ENCODE data around the gene KERA.
"Not testable (repeated sequence)": the region's sequence is repeated elsewhere in the genome, so short reads cannot be mapped to it uniquely, and the experiment has no call there.

Gene KERA

DNA sequence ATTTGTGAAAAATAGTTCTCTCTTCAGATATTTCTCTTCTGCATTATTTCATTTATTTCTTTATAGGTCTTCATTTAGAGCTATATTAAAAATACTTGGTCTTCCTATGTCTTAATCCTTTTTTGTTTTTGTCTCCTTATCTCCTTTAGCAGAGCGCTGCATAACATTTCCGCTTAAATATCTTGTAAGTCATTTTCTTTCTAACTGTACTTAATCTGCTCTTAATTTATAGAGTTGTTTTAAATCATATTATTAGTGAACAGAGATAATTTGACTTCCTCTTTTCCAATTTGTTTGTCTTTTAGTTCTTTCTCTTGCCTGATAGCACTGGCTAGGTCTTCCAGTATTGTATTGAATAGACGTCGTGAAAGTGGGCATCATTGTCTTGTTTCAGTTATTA, 35.5 kb upstream of the KERA start:
- Histone ChIP-seq H3K9ac (no peak overlapping the region), H3K36me3 (ENCODE audit: insufficient read depth) (no peaks in the 10 kb centered on the region), H4K20me1 (ENCODE audit: insufficient read depth) (no peaks in the 10 kb centered on the region), H3K27me3 (ENCODE audit: insufficient read depth, low read depth) (no peaks in the 10 kb centered on the region), H3K79me2 (ENCODE audit: insufficient read depth, low read depth) (no peaks in the 10 kb centered on the region), H3K4me2 (no peak overlapping the region), H2AFZ (ENCODE audit: low read depth) (no peak overlapping the region), H3K27ac (no peak overlapping the region), H3K4me1 (ENCODE audit: low read depth, poor library complexity, severe bottlenecking) (peaks cover 12% of the 10 kb centered on the region), H3K4me3 (IDR thresholded peaks at IDR 0.05; ENCODE audit: insufficient read depth, low read depth, low read length) (no peak overlapping the region)
- TF ChIP-seq, protein P1, sequence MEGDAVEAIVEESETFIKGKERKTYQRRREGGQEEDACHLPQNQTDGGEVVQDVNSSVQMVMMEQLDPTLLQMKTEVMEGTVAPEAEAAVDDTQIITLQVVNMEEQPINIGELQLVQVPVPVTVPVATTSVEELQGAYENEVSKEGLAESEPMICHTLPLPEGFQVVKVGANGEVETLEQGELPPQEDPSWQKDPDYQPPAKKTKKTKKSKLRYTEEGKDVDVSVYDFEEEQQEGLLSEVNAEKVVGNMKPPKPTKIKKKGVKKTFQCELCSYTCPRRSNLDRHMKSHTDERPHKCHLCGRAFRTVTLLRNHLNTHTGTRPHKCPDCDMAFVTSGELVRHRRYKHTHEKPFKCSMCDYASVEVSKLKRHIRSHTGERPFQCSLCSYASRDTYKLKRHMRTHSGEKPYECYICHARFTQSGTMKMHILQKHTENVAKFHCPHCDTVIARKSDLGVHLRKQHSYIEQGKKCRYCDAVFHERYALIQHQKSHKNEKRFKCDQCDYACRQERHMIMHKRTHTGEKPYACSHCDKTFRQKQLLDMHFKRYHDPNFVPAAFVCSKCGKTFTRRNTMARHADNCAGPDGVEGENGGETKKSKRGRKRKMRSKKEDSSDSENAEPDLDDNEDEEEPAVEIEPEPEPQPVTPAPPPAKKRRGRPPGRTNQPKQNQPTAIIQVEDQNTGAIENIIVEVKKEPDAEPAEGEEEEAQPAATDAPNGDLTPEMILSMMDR (conservative IDR thresholded peaks at IDR 0.05; ENCODE audit: low read depth, low read length): no peak

- H3K9ac ChIP-seq: no peak overlapping the region
- no peaks in the 10 kb centered on the region for H3K36me3 ChIP-seq (ENCODE audit: insufficient read depth)
Measured at GRCh38 chr12:91091916-91092715, 34.3 kb upstream of the KERA start.

DNA sequence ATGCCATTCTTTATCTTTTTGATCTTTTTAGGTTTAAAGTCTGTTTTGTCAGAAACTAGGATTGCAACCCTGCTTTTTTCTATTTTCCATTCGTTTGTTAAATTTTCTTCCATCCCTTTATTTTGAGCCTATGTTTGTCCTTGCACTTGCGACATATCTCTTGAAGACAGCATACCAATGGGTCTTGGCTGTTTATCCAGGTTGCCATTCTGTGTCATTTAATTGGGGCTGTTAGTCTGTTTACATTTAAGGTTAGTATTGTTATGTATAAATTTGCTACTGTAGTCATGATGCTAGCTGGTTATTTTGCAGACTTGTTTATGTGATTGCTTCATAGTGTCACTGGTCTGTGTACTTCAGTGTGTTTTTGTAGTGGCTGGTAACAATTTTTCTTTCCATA, 32.1 kb upstream of the KERA start:
- H3K36me3 ChIP-seq (ENCODE audit: insufficient read depth); H3K27me3 ChIP-seq (ENCODE audit: insufficient read depth, low read depth); H3K27ac ChIP-seq; H3K4me2 ChIP-seq; H3K79me2 ChIP-seq (ENCODE audit: insufficient read depth, low read depth); H3K9ac ChIP-seq; H2AFZ ChIP-seq (ENCODE audit: low read depth); H3K4me3 ChIP-seq (IDR thresholded peaks at IDR 0.05; ENCODE audit: insufficient read depth, low read depth, low read length); H4K20me1 ChIP-seq (ENCODE audit: insufficient read depth): not testable (repeated sequence)
- H3K4me1 ChIP-seq (ENCODE audit: low read depth, poor library complexity, severe bottlenecking): peaks cover 12% of the 10 kb centered on the region

More at GRCh38 chr12:91091916-91092715, 34.3 kb upstream of the KERA start:
- no peak overlapping the region for H3K4me3 ChIP-seq (IDR thresholded peaks at IDR 0.05; ENCODE audit: insufficient read depth, low read depth, low read length)
- H2AFZ ChIP-seq (ENCODE audit: low read depth): no peak overlapping the region
- peaks cover 12% of the 10 kb centered on the region for H3K4me1 ChIP-seq (ENCODE audit: low read depth, poor library complexity, severe bottlenecking)
- no peaks in the 10 kb centered on the region for H4K20me1 ChIP-seq (ENCODE audit: insufficient read depth)
- TF ChIP-seq, protein P1 (conservative IDR thresholded peaks at IDR 0.05; ENCODE audit: low read depth, low read length): no peak
- H3K27me3 ChIP-seq (ENCODE audit: insufficient read depth, low read depth): no peaks in the 10 kb centered on the region
- no peaks in the 10 kb centered on the region for H3K79me2 ChIP-seq (ENCODE audit: insufficient read depth, low read depth)
- no peak overlapping the region for H3K27ac ChIP-seq
- H3K4me2 ChIP-seq: no peak overlapping the region

- Histone ChIP-seq H2AFZ (ENCODE audit: low read depth) (no peak overlapping the region), H3K4me3 (IDR thresholded peaks at IDR 0.05; ENCODE audit: insufficient read depth, low read depth, low read length) (no peak overlapping the region), H3K9ac (no peak overlapping the region), H3K27me3 (ENCODE audit: insufficient read depth, low read depth) (no peaks in the 10 kb centered on the region), H3K79me2 (ENCODE audit: insufficient read depth, low read depth) (no peaks in the 10 kb centered on the region), H3K36me3 (ENCODE audit: insufficient read depth) (no peaks in the 10 kb centered on the region), H3K27ac (no peak overlapping the region), H3K4me1 (ENCODE audit: low read depth, poor library complexity, severe bottlenecking) (no peaks in the 10 kb centered on the region), H3K4me2 (no peak overlapping the region), H4K20me1 (ENCODE audit: insufficient read depth) (no peaks in the 10 kb centered on the region)
- TF ChIP-seq, protein P1 (conservative IDR thresholded peaks at IDR 0.05; ENCODE audit: low read depth, low read length): no peak
Measured at GRCh38 chr12:91080041-91080440, 22.2 kb upstream of the KERA start.

DNA sequence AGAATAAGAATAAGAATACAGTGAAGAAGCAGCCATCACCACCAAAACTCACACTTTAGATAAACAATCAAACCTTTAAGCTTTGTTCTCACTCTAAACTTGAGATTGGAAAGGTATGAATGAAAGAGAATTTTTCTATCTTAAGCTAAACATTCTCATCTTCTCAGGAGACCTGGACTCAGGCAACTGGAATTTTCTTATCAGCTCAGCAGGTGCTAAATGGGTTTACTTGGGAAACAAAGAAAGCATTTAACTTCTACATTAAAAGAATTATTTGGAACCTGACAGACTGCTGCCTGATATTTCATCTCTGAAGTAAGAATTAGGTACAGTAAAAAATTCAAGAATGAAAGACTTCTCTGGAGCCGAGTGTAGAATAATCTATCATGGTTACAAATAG, 20.7 kb upstream of the KERA start:
- H3K36me3 ChIP-seq (ENCODE audit: insufficient read depth): no peaks in the 10 kb centered on the region
- no peak overlapping the region for H3K9ac ChIP-seq
- H2AFZ ChIP-seq (ENCODE audit: low read depth): no peak overlapping the region
- no peaks in the 10 kb centered on the region for H3K79me2 ChIP-seq (ENCODE audit: insufficient read depth, low read depth)
- no peaks in the 10 kb centered on the region for H3K27me3 ChIP-seq (ENCODE audit: insufficient read depth, low read depth)
- H3K4me2 ChIP-seq: no peak overlapping the region
- TF ChIP-seq, protein P1 (conservative IDR thresholded peaks at IDR 0.05; ENCODE audit: low read depth, low read length): no peak
- H4K20me1 ChIP-seq (ENCODE audit: insufficient read depth): no peaks in the 10 kb centered on the region
- H3K27ac ChIP-seq: no peak overlapping the region
- no peaks in the 10 kb centered on the region for H3K4me1 ChIP-seq (ENCODE audit: low read depth, poor library complexity, severe bottlenecking)
- H3K4me3 ChIP-seq (IDR thresholded peaks at IDR 0.05; ENCODE audit: insufficient read depth, low read depth, low read length): no peak overlapping the region

Data from KMS-11 (cell line).